Measurements from ENCODE around the gene MRPL40.
"Not testable (repeated sequence)": the region's sequence is repeated elsewhere in the genome, so short reads cannot be mapped to it uniquely, and the experiment has no call there.

The MRPL40 gene

DNA sequence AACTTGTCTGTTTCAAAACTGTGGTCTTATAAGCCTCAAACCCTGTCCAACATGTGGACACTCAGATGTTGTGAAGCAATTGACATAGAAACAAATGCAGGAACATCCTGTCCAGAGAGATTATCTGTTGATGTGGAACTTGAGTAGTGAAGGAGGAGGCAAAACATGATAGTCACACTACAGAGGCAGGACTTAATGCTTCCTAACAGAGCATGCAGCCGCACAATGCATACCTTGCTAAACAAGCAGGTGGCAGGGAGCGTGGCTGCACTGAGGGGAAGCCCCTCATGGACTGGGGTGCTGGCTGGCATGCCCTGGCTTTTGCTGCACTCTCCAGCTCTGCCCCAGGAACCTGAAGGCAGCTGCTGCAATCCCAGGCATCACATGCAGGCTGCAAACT, 9.8 kb downstream of the MRPL40 start:
- no peak for DNase-seq (ENCODE audit: low spot score)

DNA sequence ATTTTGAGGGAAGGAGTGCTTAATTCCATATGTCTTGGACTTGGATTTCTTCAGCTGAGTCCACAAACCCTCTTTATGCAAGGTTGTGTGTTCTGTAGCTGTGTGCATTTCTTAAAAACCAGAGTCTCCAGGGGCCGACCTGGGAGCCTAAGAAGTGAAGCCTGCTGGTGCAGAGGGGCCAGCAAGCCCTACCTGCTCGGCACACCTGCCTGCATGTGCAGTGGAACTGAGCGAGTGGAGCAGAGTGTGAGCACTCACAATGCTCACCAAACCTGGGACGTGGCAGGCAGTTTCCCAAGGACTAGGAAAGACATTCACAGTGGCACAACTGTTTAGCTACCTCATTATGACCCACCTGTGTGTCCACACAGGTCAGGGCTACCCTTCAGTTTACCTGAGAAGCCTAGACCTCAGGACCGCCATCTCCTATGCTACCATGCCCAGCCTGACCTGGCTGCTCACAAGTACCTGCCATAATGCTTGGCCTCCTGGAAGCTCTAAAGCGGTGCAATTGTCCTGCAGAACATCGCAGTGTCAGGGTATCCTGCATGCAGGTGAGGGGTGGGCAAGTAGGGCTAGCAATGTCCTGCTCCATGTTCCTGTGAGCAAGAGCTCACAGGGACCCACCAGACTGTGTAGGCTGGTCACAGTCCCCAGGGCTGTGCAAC, 11.3 kb downstream of the MRPL40 start:
- DNase-seq (ENCODE audit: low spot score): no peak

DNA sequence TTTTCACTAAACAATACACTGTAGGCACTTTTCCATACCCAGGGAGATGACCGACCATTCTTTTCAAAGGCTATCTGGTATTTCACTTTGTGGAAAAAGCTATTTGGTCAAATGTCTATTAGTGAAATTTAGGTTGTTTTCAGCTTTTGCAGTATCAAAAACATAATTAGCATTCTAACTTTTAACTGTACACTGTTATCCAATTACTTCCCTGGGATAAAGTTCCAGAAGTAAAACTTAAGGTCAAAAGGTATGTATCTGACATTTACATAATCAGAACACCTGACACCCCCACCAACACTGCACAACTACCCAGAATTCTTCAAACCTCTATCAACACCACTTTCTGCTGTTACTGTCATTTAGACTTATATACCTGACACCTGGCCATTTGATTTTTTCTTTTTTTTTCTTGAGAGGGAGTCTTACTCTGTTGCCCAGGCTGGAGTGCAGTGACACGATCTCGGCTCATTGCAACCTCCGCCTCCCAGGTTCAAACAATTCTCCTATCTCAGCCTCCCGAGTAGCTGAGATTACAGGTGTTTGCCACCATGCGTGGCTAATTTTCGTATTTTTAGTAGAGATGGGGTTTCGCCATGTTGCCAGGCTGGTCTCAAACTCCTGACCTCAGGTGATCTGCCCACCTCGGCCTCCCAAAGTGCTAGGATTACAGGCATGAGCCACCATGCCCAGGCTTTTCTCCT, 13.1 kb downstream of the MRPL40 start:
- DNase-seq (ENCODE audit: low spot score): not testable (repeated sequence)

DNA sequence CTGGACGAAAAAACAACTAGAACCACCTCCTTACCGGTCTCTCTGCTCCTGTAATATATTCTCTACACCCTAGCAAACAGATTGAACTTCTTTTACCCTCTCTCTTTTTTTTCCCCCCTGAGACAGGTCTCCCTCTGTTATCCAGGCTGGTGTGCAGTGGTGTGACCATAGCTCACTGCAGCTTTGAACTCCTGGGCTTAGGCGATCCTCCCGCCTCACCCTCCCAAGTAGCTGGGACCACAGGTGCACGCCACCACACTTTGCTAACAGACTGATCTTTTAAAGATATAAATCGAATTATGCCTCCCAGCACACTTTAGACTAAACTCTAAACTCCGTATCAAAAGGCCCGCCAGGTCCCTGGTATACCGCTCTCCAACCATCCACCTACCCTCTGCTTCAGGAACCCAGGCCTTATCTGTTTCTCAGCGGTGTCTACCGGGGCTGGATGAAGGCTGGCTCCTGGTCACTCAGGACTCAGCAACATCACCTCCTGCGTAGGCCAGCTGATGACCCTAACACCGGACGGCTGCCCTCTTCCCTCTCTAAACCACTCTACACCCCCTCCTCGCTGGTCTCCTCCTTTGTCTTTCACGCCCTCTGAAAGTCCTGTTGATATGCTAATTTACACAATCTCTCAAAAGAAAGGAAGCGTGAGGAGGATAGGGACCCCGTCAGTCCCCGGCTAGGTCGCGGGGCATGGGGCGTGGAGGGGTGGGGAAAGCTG, 14.4 kb downstream of the MRPL40 start:
- no peak for DNase-seq (ENCODE audit: low spot score)

DNA sequence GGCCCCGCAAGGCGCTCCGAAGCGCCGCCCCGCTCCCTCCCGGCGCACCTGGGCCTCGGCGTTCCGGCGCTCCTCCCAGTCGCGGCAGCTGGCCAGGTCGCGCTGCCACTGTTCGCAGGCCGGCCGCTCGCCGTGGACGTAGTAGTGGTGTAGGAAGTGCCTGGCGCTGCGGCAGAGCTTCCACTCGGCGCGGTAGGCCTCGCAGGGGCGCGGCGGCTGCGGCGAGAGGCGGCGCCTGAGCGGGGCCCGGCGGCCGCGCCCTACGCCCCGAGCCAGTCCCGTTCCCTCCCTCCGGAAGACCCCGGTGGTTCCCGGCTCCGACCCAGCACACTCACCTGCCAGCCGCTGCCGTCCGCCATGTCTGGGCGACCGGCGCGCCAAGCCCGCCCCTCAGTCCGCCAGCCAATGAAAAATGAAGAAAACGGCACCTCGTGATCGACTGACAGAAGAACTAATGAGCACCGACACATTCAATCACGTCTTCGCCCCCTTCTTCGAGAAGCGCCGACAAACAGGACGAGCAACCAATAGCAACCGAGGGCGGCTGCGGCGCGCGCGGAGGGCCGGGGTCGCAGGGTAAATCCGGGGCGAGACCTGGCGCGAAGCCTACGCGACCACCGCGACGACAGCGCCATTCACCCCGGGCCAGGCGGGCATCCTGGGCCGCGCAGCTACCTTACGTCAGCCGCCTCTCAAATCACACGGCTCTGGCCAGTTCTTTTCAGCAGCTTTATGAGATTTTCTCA, 15.2 kb downstream of the MRPL40 start, which contains the start of gene C22orf39:
Gene C22orf39, minus strand, starts transcription at position 382 of the 746 bp plus-strand sequence. Its CDS starts 23 bp downstream, at position 359.
- DNase-seq (ENCODE audit: low spot score): peak; percentile 93

DNA sequence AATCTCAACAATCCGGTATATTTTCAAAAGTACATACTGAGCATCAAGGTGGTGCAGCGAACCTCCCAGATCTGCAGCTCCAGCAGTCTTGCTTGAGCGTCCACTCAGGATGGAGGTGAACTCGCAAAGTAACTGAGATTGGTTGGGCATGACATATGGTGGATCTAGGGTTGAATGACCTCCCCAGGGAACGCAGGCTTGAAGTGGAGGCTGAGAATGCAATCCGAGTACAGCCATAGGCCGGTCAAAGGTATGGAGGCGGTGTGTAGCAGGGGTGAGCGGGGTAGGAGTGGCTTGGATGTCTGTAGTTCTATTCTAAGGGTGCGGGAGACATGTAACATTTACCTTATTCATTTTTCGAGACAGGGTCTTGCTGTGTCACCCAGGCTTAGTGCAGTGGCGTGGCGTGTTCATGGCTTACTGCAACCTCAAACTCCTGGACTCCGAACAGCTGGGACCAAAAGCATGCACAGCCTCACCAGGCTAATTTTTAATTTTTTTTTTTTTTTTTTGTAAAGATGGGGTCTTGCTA, 15.8 kb downstream of the MRPL40 start:
- peak; percentile 83 for DNase-seq (ENCODE audit: low spot score)

DNA sequence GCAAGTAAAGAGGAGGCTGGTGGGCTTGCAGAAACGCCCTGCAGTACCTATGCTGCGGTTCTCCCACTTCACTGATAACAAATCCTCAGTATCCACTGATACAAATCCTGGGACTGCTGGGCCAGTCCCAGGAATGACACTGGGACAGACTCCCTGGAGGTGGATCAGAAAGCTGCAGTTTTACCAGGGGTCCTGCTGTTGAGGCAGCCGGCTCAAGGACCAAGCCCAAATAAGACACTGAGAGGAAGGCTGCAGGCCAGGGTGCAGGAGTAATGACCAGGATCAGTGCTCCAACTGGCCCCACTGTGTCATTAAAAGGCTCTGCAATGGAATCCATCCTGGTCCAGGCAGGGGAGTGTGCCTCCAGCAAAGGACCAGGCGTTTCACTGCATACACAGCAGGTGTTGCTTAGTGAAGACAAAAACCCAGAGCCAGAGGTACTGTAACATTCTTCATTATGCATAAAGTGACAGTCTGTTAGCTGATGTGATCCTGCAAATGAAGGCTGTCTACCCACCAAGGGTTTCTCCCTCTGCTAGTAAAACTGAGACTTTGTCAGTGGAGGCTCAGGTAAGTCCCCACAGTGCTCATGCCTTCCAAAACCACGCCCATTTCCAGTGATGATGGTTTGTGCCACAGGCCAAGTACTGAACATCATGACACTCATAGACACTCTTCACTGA, 16.5 kb downstream of the MRPL40 start:
- no peak for DNase-seq (ENCODE audit: low spot score)

DNA sequence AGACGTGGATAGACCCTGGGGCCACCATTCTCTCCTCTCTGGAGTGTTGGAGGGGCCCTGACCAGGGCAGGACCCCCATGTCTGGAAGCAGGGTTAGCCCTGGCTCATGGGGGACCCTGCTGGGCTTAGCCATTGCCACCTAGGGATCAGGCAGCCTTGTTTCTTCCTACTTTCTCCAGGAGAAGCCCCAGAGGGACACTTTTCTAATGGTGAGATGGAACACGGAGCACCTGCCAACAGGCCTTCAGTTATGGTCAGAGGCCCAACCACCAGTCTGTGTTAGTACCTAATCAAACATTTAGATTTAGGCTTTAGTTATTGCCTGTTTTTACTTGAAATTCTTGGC, 17.1 kb downstream of the MRPL40 start:
- no peak for DNase-seq (ENCODE audit: low spot score)

DNA sequence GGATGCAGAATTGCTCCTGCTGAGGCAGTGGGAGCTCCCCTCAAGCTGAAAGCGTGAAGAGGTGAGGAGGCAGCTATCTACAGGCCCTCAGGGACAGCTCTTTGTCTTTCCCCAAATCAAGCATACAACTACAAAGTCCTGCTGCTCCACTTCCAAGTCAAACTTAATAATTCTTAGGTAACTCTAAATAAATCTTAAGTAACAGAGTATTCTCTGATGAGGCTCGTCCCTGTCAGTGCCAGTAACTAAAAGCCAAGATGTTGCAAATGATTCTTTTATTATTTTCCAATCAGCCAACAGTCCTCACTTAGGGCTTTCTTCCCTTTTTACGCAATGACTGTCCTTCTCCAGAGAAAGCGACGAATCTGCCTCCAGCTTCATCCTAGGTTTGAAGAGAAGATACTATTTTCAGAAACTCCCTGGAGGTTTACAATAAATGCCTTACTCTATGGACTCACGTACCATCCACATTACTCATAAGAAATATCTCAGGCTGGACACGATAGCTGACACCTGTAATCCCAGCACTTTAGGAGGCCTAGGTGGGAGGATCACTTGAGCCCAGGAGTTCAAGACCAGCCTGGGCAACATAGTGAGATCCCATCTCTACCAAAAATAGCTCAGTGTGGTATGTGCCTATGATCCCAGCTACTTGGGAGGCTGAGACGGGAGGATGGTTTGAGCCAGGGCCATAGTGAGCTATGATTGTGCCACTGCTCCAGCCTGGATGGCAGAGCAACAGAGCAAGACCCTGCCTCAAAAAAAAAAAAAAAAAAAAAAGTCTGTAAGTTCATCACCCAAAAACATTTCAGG, 18.2 kb downstream of the MRPL40 start:
- no peak for DNase-seq (ENCODE audit: low spot score)

DNA sequence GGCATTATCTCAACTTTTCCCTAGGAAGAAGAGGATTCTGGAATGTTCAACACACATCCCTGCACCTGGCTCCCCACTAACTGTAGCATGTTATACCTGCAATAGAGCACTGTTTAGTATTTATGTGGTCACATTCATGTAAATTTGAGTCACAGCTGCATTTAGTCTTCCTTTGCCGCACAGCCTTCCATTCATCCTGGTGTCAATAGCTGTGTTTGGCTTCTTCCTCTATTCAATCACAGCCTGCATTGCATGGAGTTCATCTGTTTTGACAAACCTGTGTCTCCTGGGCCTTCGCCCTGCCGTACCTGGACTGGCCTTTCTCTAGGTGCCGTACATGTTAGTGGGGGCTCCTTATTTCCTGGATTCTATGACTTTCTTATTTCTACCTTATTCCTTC, 19.2 kb downstream of the MRPL40 start:
- no peak for DNase-seq (ENCODE audit: low spot score)

DNA sequence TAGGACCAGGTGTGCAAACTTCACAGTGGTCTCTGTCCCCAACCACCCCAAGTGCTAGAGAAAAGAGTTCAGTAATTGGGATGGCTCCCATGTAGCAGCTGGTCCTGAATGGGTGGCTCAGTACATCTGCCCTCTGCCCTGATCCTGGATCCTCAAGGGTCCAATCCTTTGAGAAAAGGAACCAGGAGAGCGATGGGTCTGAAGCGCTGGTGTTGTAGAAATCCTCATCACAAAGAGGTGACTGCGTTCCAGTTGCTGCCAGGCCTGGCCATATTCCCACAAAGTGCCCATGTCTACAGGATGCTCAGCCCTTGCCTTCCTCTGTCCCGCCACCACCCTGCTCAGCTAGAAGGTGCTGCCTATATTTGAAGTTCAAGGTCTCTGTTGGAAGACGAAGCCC, 21.4 kb downstream of the MRPL40 start:
- DNase-seq (ENCODE audit: low spot score): no peak

DNA sequence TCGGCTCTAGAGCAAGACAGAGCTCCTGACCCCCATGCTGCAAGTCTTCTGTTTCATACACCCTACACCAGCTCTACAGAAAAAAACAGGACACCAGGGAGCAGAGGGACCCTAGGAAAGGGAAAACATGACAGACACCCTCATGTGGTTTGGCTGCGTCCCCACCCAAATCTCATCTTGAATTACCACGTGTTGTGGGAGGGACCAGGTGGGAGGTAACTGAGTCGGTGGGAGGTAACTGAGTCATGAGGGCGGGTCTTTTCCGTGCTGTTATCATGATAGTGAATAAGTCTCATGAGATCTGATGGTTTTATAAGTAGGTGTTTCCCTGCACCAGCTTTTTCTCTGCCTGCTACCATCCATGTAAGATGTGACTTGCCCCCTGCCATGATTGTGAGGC, 21.8 kb downstream of the MRPL40 start:
- no peak for DNase-seq (ENCODE audit: low spot score)

DNA sequence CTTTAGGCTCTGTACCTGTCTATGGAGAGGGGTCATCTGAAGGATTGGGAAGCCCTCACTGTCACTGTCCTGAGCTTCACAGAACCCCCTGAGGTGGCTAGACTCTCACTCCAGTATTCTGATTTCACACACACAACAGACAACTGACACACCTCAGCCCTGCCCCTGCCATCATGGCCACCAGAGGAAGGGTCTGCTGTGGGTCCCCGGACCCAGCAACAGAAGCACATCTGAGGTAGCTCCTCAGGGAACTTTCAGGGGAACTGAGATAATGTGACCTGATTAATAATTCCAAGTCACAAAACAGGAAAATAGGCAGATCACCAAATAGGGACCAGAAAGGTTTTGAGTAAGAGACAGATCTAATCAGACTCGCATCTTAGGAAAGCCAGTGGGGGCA, 22.7 kb downstream of the MRPL40 start:
- DNase-seq (ENCODE audit: low spot score): no peak

DNA sequence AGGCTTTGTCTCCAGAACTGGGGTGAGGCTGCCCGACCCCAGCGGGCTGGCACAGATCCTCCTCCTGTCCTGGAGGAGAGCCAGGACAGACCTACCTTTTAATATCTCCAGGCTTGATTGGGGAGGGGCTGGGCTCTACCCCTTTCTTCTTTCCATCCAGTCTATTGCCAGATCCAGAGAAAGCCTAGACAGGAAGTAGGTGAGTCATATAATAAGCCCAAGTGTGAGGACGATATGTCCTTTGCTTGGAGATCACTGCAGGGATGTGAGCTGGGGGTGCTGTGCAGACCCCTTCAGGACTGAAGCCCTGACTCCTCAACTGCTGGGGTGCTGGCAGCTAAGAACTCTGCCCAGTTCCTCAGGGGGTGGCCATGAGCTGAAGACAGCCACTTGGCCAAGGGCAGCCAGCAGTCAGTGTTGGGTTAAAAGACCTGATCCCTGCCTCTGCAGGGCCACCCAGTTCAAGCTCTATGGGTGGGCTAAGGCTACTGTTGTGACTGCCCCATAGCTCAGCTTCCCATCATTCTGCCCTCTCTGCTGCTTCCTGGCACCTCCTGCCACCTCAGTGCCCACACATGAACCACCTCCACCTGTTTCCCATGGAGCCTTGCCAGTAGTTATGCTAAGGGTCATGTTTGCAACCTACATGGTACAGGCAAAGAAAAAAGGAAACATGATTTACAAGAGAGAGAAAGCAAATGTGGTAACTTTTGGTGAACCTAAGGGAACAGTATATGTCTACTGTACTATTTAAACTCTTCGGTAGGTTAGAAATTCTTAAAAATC, 23.4 kb downstream of the MRPL40 start:
- DNase-seq (ENCODE audit: low spot score): no peak

DNA sequence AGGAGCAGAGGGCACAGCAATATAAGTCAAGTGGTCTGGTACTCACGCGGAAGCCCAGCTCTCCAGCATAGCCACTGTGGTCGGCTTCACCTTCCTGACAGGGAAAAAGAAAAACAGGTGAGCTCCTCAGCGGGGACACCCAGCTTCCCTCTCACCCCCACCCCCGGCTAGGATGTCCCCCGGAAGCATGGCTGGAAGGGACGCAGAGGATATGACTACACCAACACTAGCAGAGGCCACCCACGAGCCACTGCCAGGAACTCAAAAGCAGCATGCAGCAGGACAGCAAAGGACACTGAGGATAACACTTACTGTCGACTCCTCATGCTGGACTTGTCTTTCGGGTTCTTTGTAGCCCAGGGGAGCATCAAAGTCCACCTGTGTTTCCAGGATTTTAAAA, 24.2 kb downstream of the MRPL40 start:
- DNase-seq (ENCODE audit: low spot score): no peak

DNA sequence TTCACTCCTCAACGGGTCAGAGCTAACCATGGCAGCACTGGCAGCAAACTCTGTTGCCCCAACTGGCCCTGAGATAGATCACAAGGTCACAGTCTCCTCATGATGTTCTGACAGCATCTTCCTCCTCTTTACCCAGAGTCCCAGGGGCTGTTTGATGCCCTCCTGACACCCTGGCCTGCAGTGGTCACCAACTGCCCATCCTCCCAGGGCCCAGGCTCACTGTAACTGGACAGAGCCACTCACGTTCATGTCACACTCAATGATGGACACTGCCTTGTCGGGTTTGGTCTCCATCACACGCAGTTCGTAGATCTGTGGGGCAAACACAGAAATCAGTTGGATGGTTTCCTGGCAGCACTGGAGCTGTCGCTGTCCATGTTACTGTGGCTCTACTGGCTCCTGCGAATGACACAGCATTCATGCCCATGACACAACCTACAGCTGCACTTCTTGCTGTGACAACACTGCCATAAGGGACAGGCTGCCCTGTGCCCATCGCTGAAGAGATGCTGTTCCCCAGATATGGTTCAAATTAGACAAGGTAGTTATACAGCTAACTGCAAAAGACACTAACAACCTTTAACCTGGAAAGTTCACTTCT, 25.6 kb downstream of the MRPL40 start:
- DNase-seq (ENCODE audit: low spot score): no peak

DNA sequence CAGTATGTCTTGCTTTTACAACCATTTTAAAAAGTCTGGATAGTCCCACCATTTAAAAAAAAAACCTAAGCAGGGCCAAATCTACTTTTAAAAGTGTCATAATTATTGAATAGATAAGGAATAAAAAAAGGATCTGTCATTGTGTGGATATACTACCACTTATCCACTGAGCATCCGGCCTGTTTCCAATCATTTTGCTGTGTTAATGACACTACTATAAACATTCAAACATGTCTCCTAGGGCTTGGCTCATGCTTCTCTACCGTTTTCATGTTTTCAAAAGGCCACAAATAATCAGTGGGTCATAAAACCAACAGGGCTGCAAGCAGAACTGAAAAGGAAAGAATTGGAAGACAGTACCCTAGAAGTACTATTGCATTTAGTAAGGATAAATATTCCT, 27.7 kb downstream of the MRPL40 start:
- no peak for DNase-seq (ENCODE audit: low spot score)

DNA sequence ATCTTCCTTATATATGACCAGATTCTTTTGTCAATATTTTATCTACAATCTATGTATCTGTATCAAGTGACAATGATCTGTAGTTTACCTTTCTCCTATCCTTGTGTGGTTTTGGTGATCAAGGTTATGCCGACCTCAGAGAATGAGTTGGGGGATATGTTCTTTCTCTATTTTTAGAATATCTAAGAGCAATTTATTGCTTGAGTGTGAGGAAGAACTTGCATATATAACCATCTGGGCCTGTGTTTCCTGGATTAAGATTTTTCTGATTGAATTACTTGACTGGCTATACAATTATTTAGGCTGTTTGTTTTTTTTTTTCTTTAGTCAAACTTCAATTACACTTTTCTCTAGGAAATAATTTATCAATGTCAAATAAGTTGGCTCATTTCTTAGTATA, 29.2 kb downstream of the MRPL40 start:
- DNase-seq (ENCODE audit: low spot score): no peak

DNA sequence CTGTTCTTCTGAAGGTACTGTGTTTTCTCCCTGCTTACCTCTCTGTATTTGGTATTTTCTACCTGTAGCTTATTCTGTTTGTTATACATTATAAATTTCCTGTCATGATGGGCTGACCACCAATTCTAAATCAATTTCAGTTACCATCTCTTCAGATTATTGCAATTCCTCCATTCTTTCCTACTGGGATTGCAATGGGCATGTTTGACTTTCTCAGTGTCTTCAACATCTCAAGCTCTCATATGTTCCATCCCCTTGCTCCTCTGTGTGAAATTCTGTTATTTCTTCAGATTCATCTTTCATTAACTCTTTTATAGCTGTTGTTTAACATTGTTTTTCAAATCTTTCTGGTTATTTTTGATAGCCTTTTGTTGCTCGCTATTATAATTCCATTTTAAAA, 30.7 kb downstream of the MRPL40 start:
- no peak for DNase-seq (ENCODE audit: low spot score)

Data from HuH-7.5 (cell line).